GM19099 (cell line): ENCODE measurements around the gene CLP1.

ENCODE experiments used
- POLR2A ChIP-seq: IDR thresholded peaks from 3 replicates; pipeline ENCODE4 v1.6.1; 2011; ENCODE audit warnings: low read depth; ENCODE audit not compliant: insufficient read length; ENCODE audit errors: extremely low read depth

Gene CLP1

DNA sequence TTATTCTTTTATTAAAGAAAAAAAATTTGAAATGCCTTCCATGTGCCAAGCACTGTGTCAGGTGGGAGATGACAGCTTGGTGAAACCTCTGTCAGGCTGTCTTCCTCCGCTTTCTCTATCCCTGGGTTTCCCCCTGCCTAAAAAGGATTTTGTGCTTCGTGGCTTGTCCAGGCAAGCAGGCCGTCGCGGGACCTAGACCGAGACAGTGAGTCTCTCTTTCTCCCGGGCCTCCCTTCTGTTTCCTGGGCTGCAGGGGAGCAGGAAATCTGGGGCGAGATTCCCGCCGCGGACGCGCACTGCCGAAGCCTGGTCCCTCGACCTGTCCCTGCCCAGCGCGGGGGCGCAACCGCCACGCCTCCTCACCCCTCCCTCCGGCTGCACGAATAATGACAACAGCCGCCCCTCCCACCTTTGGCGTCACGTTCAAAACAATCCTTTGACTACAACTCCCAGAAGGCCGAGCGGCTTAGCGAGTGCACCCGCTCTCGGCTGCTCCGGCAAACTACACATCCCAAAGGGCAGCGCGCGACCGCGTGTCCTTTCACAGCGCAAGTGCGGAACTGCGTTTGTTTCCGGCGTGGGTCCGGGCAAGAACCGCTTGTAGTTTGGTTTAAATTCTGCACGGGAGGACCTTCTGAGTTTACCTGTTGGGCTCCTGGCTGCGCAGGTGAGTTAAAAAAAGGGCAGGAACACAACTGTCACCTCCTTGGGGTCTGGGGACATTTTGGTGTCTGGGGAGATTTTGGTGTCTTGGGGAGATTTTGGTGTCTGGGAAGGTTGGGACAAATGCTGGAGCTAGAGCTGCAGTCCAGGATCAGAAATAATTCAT is at the start of gene CLP1:
Gene CLP1, plus strand, starts transcription at position 569 of the 829 bp plus-strand sequence. CDS start 1,715 bp downstream, outside the sequence.
- peak; percentile 73 for TF ChIP-seq POLR2A

DNA sequence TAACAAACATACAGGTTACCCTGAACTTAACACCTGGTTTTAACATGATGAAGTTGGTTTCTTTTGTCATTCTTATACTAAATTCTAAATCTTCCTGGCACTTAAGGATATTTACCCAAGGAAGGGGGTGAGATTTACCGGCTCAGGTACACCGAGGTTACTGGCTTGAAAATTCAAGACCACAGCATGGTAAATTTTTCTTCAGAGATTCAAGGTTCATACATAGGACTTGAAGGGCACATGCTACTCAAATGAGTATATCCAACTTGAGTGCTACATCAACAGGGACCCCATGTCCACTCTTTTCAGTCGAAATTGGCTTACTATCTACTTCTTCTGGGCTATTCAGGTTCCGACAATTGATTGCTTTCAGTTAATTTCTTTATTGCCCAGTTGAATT is 47.4 kb upstream of the CLP1 start:
- TF ChIP-seq POLR2A: no peak

DNA sequence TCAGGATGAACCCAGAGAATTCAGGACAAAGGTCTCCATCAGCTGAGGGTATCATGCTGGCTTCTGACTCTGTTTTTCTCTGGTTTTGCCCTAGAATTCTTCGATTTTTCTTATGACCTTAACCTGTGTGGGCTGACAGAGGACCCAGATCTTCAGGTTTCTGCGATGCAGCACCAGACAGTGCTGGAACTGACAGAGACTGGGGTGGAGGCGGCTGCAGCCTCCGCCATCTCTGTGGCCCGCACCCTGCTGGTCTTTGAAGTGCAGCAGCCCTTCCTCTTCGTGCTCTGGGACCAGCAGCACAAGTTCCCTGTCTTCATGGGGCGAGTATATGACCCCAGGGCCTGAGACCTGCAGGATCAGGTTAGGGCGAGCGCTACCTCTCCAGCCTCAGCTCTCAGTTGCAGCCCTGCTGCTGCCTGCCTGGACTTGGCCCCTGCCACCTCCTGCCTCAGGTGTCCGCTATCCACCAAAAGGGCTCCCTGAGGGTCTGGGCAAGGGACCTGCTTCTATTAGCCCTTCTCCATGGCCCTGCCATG is 43.3 kb upstream of the CLP1 start:
- no peak for TF ChIP-seq POLR2A

DNA sequence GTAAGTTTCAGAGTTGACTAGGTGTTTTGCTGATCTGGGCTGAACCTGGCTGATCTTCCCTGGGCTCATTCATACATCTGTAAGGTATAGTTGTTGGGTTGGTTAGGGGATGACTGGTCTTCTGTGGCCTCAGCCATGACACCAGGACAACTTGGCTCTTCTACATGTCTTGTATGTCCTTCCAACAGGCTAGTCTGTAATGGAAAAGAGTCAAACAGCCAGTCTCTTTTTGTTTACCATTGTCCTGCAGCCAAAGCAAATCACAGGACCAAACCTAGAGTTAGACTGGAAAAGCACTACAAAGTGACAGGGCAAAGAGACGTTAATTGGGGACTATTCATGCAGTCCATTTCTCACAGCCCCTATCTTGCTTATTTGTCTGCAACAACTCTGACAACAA is 42.3 kb upstream of the CLP1 start:
- no peak for TF ChIP-seq POLR2A

DNA sequence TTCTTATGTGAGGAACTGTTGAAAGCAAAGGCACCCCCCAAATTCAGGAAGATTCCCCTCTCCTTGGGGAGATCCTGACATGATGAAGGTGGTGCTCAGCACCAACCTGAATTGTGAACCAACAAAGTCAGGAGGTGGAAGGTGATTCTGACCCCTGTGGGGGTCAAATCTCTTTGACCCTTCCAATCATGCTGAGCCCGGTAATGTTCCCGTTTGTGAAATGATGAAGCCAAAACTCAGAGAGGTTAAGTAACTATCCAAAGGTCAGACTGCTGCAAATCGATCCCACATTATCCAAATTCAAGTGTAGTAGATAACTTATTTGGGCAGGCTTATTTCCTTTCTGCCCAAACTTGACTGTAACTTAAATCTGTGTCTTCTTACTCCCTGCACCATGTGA is 41.0 kb upstream of the CLP1 start:
- no peak for TF ChIP-seq POLR2A

DNA sequence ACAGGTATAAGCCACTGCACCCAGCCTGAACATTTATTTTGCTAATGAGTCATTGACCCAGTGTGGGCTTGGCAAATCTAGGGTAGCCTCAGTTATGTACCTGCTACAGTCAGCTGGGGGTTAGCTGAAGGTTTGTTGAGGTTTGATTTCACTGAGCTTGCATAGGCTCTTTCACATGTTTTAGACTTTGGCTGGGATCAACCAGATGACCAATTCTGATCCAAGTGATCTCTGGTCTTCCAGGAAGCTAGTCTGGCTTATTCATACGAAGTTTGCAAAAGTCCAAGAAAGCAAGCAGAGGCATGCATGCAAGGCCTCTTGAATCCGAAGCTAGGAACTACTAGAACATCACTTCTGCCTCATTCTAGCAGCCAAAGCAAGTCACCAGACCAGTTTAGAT is 39.1 kb upstream of the CLP1 start:
- TF ChIP-seq POLR2A: no peak

DNA sequence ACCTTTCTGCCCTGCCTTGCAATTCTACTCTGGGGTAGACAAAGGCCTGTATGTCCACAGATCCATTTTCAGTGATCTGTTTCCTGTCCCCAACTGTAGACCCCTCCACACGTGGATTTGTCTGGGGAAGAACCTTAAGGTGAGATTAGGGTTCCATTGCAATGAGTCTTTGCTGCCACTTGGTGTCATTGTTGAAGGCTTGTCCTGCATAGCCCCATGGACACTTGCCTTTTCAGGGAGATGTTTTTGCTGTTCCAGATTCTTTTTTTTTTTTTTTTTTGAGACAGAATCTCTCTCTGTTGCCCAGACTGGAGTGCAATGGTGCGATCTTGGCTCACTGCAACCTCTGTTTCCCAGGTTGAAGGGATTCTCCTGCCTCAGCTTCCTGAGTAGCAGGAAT is 38.2 kb upstream of the CLP1 start:
- TF ChIP-seq POLR2A: no peak

DNA sequence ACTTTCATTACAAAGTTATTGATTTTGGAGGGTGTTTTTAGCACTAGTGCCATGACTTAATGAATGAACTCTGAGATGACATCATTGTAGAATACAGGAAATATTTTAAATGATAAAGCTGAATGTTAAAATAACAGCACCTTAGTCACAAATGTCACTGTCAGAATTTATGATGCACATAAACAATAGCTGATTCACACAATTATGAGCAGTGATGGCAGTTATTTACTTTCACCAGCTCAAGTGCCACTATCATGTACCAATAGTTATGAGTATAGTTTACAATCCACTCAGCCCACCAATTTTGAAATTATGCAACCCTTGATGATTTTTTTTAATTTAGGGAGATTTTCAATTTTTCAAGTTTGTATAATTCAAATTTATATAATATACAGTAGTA is 37.1 kb upstream of the CLP1 start:
- TF ChIP-seq POLR2A: no peak

DNA sequence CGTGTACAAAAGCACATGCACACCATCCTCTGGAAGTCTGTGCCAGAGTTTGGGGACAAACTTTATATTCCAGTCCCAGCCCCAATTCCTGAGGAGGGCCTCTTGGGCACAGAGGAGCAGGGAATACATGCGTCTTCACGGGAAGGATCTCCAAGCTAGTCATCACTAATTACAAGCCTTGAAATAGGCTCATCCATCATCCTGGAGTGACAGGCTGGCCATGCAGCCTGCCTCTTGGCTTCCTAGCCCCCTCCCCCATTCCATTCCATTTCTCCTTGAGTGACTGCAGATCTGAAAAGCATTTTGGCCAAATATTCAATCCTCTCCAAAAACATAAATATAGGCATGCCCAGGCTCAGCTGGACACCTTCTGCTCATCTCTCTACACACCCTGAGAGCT is 35.3 kb upstream of the CLP1 start:
- TF ChIP-seq POLR2A: no peak

DNA sequence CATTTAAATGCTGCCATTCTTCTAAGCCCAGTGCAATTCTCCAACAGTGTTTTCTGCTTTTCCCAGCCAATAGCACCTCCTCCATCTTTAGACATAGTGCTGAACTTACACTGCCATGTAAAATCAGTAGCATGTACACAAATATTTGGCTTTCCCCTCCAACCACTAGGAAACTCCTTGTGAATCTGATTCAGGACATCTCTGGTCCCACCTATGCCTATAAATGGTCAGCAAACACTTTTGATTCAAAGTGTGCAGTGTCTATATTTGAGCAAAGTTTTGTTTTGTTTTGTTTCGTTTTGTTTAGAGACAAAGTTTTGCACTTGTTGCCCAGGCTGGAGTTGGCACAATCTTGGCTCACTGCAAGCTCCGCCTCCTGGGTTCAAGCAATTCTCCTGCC is 32.7 kb upstream of the CLP1 start:
- no peak for TF ChIP-seq POLR2A

DNA sequence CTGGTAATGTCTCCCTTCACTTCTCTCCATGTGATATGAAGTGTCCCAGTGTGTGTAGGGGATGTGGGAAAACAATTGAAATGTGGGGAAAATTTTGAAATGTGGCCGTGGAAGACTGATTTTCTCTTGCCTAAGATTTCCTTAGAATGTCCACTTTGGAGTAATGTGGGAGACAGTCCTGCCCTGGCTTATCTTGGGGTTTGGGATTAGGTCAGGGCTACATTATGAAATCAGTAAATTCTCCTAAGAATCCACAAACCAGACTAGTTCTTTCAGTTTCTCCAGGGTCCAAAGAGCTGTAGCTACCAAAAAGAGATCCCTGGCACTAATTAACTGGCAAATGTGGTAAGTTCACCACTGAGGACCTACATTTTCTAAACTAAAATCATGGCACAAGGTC is 30.7 kb upstream of the CLP1 start:
- no peak for TF ChIP-seq POLR2A

DNA sequence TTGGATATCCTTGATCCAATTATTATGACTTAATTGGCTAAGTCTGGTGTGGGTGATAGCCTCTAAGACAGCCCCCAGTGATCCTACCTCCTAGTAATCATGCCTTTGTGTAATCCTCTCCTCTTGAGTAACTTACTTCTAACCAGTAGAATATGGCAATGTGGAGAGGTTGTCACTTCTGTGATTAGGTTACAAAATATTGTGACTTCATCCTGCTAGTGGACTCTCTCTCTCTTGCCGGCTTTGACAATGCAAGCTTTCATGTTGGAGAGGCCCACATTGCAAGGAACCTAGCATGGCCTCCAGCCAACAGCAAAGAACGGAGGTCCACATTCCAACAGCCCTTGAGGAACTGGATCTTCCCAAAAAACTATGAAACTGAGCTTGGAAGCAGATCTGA is 27.4 kb upstream of the CLP1 start:
- TF ChIP-seq POLR2A: no peak

DNA sequence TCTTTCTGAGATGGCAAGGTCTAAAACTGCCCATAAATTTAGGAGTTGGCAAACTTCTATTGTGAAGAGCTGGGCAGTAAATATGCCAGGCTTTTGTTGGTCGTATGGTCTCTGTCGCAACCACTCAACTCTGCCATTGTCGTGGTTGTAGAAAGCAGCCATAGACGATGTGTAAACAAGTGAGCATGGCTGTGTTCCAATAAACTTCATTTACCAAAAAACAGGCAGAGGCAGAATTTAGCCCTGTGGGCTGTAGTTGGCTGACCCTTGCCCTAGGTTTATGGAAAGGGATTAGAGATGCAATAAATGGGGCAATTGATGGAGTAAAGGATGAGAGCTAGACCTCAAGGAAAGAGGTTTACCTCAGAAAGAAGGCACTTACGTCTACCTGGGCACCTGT is 25.4 kb upstream of the CLP1 start:
- no peak for TF ChIP-seq POLR2A

DNA sequence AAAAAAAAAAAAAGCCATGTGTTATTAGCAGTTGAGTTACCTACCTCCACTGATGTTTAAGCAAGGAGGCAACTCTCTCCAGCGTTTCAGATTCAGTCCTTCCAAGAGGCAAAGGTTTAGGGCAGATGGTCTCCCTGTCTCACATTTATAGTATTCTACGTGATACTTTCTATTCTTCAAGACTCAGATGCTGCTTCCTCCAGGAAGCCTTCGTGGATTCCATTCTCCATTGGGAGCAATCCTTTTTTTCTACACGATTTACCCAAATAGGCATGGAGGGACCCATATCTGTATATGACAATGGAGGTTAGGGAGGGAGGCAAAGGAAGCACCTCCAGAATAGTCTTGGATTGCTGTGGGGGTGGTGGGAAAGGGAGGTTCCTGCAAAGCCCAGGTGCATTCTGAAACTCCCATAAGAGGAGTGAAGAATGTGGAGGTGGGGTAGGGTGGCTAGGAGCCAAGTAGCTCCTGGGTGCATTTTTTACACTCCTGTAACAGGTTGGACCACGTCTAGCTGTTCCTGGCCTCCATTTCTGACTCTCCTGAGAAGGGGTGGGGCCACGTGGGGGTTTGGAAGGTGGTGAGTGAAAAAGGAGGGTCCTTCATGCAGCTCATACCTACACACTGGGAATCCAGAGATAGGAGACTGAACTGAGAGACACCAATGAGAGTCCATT is 24.0 kb upstream of the CLP1 start:
- no peak for TF ChIP-seq POLR2A

DNA sequence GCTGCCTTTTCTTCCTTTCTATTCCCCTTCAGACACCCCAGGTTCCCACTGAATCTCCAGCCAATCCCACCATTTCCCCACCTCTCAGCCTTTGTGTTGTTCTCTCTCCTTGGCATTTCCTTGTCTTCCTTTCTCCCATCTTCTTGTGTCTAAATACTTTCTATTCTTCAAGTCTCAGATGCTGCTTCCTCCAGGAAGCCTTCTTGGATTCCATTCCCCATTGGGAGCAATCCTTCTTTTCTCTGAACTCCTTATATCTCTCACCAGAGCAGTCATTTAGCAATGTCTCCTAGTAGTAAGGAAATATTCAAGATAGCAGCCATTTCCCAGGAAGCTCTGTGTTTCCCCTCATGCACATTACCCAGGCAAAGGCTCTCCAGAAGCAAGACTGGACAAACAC is 23.3 kb upstream of the CLP1 start:
- no peak for TF ChIP-seq POLR2A

DNA sequence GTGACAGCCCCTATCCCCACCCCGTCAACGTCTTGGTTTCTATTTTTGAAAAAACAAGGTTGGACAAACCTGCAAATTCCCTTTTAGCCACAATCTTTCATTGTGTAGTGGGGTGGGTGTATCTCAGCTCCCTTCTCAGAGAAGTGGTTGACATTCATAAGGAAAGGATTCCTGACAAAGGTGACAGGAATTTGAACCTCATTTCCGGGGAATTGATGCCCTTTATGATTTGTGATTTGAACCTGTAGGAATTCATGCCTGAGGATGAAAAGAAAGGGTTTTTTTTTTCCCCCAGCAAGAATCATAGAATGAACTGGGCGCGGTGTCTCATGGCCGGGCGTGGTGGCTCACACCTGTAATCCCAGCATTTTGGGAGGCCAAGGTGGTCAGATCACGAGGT is 22.3 kb upstream of the CLP1 start:
- no peak for TF ChIP-seq POLR2A
